ENCODE results near the gene TFAP2B.

Gene TFAP2B

DNA sequence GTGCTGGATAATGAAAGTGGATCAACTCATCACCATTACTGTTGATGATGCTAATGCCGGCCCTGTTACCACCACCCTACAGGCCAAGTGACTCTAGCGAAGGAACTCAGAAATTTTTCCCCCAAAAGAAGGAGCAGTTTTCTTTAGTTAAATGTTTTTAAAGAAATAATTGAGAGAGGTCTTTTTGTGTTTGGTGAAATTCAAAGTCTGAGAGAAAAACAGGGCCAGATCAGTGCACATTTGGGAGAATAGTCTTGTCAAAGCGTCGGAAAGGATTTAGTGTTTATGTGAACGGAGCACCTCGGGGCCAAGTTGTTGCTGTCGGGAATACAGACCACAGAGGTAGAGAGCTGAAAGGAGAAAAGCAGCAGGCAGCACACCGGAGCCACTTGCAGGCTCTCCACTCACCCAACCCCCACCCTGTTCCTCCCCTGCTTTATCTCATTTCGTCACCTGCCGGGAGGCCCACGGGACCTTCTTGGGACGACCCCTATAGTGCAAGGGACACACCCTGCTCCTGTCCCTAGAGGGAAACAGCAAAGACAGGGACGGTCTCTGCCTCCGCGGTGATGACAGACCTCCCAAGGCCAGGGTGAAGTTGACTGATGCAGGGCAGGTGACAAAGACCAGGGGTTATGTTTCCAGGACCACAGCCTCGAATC lies 6.8 kb downstream of the TFAP2B start:
- DNase-seq, result no peak
- H3K27me3 Mint-ChIP-seq (ENCODE audit: low read depth, poor library complexity), result peaks cover 100% of the 10 kb centered on the region
- H3K4me3 Mint-ChIP-seq, result no peak overlapping the region
- TF ChIP-seq, protein P1, sequence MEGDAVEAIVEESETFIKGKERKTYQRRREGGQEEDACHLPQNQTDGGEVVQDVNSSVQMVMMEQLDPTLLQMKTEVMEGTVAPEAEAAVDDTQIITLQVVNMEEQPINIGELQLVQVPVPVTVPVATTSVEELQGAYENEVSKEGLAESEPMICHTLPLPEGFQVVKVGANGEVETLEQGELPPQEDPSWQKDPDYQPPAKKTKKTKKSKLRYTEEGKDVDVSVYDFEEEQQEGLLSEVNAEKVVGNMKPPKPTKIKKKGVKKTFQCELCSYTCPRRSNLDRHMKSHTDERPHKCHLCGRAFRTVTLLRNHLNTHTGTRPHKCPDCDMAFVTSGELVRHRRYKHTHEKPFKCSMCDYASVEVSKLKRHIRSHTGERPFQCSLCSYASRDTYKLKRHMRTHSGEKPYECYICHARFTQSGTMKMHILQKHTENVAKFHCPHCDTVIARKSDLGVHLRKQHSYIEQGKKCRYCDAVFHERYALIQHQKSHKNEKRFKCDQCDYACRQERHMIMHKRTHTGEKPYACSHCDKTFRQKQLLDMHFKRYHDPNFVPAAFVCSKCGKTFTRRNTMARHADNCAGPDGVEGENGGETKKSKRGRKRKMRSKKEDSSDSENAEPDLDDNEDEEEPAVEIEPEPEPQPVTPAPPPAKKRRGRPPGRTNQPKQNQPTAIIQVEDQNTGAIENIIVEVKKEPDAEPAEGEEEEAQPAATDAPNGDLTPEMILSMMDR (IDR thresholded peaks at IDR 0.05), result no peak
- peaks cover 4% of the 10 kb centered on the region for H3K9me3 Mint-ChIP-seq
- H3K27ac Mint-ChIP-seq, result no peak overlapping the region
- H3K36me3 Mint-ChIP-seq (ENCODE audit: low read depth), result no peaks in the 10 kb centered on the region
- H3K4me1 Mint-ChIP-seq, result peaks cover 4% of the 10 kb centered on the region

DNA sequence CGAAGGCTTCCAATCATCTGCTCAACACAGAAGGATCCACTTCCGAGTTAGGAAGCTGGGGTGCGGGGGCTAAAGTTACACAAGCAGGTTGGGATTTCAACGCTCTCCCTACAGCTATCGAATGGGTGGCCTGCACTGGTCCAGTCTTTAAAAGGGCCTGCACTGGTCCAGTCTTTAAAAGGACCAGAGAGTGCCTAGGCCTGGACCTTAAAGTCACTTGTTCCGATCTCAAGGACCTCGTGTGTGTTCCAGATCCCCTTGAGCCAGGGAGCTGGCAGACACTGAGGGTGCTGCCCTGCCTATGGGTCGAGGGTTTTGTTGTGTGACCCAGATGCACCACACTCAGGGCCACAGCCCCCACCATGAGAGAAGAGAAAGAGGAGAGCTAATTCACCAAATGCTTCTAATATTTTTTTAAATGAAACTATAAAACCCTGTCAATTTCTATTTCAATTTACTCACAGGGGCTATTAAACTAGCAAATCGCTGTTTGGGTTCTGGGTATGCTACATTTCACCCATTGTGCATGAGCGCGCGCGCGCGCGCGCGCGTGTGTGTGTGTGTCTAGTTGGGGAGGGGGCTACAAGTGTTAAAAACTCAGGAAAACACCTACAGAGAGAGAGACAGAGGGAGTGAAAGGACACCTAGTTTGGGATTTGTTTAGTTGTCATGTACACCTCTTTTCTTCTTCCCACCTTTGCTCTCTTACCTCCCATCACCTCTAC lies 7.5 kb downstream of the TFAP2B start:
- peaks cover 4% of the 10 kb centered on the region for H3K4me1 Mint-ChIP-seq
- no peak for DNase-seq
- H3K27me3 Mint-ChIP-seq (ENCODE audit: low read depth, poor library complexity), result peaks cover 100% of the 10 kb centered on the region
- no peak overlapping the region for H3K27ac Mint-ChIP-seq
- peaks cover 4% of the 10 kb centered on the region for H3K9me3 Mint-ChIP-seq
- no peaks in the 10 kb centered on the region for H3K36me3 Mint-ChIP-seq (ENCODE audit: low read depth)
- TF ChIP-seq, protein P1 (IDR thresholded peaks at IDR 0.05), result no peak
- no peak overlapping the region for H3K4me3 Mint-ChIP-seq

DNA sequence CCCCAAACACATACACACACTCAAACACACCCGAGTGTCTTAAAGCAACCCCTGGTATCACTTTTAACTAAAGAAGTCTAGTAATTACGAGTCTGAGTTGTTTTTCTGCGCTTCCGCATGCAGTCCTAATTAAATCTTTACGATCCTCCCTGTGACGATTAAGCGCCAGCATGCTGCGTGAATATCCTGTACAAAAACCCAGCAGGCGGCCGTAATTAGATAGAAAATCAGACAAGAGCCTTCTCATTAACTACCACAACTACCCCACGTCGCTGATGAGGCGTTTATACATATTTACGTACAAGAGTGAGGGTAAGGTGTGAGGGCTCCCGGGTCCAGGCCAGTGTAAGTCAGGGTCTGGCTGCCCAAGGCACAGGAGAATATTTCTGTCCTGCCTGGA lies 8.1 kb downstream of the TFAP2B start:
- H3K36me3 Mint-ChIP-seq (ENCODE audit: low read depth), result no peaks in the 10 kb centered on the region
- no peak overlapping the region for H3K27ac Mint-ChIP-seq
- H3K4me1 Mint-ChIP-seq, result peaks cover 4% of the 10 kb centered on the region
- no peak for DNase-seq
- H3K9me3 Mint-ChIP-seq, result peaks cover 4% of the 10 kb centered on the region
- TF ChIP-seq, protein P1 (IDR thresholded peaks at IDR 0.05), result no peak
- peaks cover 100% of the 10 kb centered on the region for H3K27me3 Mint-ChIP-seq (ENCODE audit: low read depth, poor library complexity)
- H3K4me3 Mint-ChIP-seq, result no peak overlapping the region

DNA sequence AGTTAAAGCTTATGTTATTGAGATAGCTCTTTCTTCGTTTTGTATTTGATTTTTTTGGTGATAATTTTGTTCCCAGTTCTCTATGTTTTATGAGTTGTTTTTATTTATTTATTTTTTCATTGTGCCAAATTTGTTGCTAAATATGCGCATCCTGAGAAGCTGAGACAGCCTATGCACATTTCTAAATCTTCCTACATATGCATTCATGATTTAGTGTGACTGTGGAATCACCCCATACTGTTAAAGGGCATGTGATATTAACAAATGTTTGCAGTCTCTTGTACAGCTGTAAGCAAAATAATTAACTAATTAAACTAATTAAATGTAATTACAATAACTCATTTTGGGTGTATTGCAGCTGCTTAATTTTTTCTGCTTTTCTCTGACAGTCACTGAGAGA lies 10.4 kb downstream of the TFAP2B start:
- DNase-seq, result no peak
- Mint-ChIP-seq H3K27me3 (ENCODE audit: low read depth, poor library complexity) (peaks cover 100% of the 10 kb centered on the region), H3K4me3 (no peak overlapping the region), H3K9me3 (no peaks in the 10 kb centered on the region), H3K36me3 (ENCODE audit: low read depth) (no peaks in the 10 kb centered on the region), H3K27ac (no peak overlapping the region), H3K4me1 (no peaks in the 10 kb centered on the region)
- TF ChIP-seq, protein P1 (IDR thresholded peaks at IDR 0.05), result no peak

DNA sequence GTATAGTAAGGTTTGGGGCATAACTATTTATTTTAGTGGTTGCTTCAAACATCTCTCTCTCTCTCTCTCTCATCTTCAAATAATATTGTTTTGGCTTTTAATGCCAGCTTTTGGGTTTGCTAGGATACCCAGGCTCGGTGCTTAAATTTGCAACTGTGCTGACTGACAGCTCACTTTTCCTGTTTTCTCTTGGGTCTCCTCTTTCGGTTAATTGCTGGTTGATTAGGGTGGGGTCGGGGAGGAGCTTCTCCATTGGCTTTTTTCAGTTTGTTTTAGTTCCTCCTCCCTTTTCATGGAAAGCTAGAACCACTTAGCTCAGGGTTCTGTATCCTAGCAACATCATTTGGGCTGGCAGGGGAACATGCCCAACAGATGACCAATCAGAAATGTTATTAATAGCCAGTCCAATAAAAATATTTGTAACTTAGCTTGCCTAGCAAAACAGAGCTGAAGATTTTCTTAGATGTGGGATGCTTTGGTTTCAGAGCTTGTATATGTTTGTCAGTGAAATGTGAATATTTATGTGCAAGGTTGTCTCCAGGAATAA lies 11.3 kb downstream of the TFAP2B start:
- Mint-ChIP-seq H3K27me3 (ENCODE audit: low read depth, poor library complexity) (peaks cover 100% of the 10 kb centered on the region), H3K27ac (no peak overlapping the region), H3K36me3 (ENCODE audit: low read depth) (no peaks in the 10 kb centered on the region), H3K4me1 (no peaks in the 10 kb centered on the region), H3K9me3 (no peaks in the 10 kb centered on the region), H3K4me3 (no peak overlapping the region)
- DNase-seq, result no peak
- TF ChIP-seq, protein P1 (IDR thresholded peaks at IDR 0.05), result no peak
